ENCODE results near the gene PTCD2.

DNA sequence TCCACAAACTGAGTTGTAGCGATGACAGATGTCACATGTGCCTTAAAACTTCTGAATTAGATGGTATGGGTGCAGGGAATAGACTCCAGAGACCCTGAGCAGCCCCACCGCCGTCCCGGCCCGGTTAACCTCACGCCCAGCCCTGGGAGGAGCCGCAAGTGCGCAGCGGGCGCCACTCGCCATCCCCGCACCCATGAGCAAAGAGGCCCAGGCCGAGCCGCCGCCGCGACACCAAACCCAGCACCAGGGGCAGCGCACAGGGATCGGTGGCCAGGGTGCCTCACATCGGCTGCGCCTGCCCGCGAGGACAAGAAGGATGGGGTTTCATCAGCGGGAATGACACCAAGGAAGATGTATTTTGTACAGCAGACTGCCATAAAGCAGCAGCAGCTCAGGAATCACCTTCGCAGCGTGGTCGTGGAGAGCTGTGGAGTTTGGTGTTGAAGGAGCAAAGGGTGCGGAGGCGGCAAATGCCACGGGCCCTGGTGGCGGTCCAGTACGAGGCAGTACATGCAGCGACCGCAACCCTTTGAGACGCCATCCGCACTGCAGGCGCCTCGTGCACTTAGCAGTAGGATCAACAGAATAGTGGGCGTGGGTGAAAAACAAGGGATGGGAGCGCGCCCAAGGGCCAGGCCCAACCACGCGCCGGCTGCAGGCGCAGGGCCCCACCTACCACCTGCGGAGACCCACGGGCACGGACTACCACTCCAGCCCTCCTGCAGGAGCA is 97.3 kb downstream of the PTCD2 start:
- TF ChIP-seq POLR2A (IDR thresholded peaks at IDR 0.05): no peak
- TF ChIP-seq, protein P1, sequence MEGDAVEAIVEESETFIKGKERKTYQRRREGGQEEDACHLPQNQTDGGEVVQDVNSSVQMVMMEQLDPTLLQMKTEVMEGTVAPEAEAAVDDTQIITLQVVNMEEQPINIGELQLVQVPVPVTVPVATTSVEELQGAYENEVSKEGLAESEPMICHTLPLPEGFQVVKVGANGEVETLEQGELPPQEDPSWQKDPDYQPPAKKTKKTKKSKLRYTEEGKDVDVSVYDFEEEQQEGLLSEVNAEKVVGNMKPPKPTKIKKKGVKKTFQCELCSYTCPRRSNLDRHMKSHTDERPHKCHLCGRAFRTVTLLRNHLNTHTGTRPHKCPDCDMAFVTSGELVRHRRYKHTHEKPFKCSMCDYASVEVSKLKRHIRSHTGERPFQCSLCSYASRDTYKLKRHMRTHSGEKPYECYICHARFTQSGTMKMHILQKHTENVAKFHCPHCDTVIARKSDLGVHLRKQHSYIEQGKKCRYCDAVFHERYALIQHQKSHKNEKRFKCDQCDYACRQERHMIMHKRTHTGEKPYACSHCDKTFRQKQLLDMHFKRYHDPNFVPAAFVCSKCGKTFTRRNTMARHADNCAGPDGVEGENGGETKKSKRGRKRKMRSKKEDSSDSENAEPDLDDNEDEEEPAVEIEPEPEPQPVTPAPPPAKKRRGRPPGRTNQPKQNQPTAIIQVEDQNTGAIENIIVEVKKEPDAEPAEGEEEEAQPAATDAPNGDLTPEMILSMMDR (IDR thresholded peaks at IDR 0.05): no peak
